GM19467 (cell line): Measurements from ENCODE around the gene ARL5C.
"Not testable (repeated sequence)": the region's sequence is repeated elsewhere in the genome, so short reads cannot be mapped to it uniquely, and the experiment has no call there.

Source experiments
- ATAC-seq: cut with Tn5 transposase; IDR thresholded peaks from one replicate; pipeline ENCODE4 v1.9.1; 2021; ENCODE audit warnings: mild to moderate bottlenecking, moderate library complexity; ENCODE audit not compliant: unreplicated experiment

ARL5C gene

GRCh38 chr17:39168503-39168902, 2.5 kb upstream of the ARL5C start:
- ATAC-seq: not testable (repeated sequence)

GRCh38 chr17:39167476-39167875, 1.5 kb upstream of the ARL5C start:
- ATAC-seq: no peak

GRCh38 chr17:39166437-39167335, 725 bp upstream of the ARL5C start:
- no peak for ATAC-seq

GRCh38 chr17:39165178-39165840, 652 bp downstream of the ARL5C start:
- ATAC-seq: no peak

- ATAC-seq: peak; percentile 72
Measured at GRCh38 chr17:39164675-39165143, 1.3 kb downstream of the ARL5C start.

- ATAC-seq: no peak
Measured at GRCh38 chr17:39161962-39162361, 4.0 kb downstream of the ARL5C start.

GRCh38 chr17:39158623-39159022, 7.3 kb downstream of the ARL5C start:
- ATAC-seq: no peak

GRCh38 chr17:39156491-39156890, 9.5 kb downstream of the ARL5C start:
- ATAC-seq: no peak

GRCh38 chr17:39155654-39156053, 10.3 kb downstream of the ARL5C start:
- no peak for ATAC-seq

GRCh38 chr17:39153599-39154051, 12.3 kb downstream of the ARL5C start:
- peak; percentile 59 for ATAC-seq

GRCh38 chr17:39151943-39152818, 13.8 kb downstream of the ARL5C start:
- no peak for ATAC-seq

GRCh38 chr17:39151150-39151942, 14.6 kb downstream of the ARL5C start, which contains the start of gene PLXDC1:
PLXDC1 (minus strand) TSS chr17:39151637; CDS start chr17:39151437, 200 bp downstream.
- ATAC-seq: no peak

- ATAC-seq: no peak
Measured at GRCh38 chr17:39150795-39151149, 15.2 kb downstream of the ARL5C start.

GRCh38 chr17:39150104-39150634, 15.8 kb downstream of the ARL5C start:
- no peak for ATAC-seq

- ATAC-seq: no peak
Measured at GRCh38 chr17:39147221-39148185, 18.5 kb downstream of the ARL5C start.

- ATAC-seq: no peak
Measured at GRCh38 chr17:39146273-39146672, 19.7 kb downstream of the ARL5C start.

- ATAC-seq: no peak
Measured at GRCh38 chr17:39145143-39145542, 20.8 kb downstream of the ARL5C start.

GRCh38 chr17:39144416-39144840, 21.5 kb downstream of the ARL5C start:
- no peak for ATAC-seq
